Osteocyte (in vitro differentiated cells): ENCODE measurements around the gene STAT4. TPM values are rescaled to one million over a fixed set of nuclear protein-coding genes. Genes with fewer than 3 reads are reported as not detected.

ENCODE experiments used
- DNase-seq: peaks from one replicate; pipeline ENCODE4 v3.0.0; 2021; ENCODE audit warnings: mixed read lengths; ENCODE audit not compliant: unreplicated experiment; ENCODE audit errors: extremely low spot score
- H3K27ac Mint-ChIP-seq: one replicate; pipeline ENCODE4 v1.8.0; 2021; ENCODE audit warnings: mild to moderate bottlenecking, mixed read lengths; ENCODE audit not compliant: unreplicated experiment
- H3K27me3 Mint-ChIP-seq: one replicate; pipeline ENCODE4 v1.8.0; 2021; ENCODE audit warnings: mixed read lengths; ENCODE audit not compliant: unreplicated experiment
- H3K36me3 Mint-ChIP-seq: one replicate; pipeline ENCODE4 v1.8.0; 2021; ENCODE audit warnings: mixed read lengths; ENCODE audit not compliant: unreplicated experiment
- H3K4me1 Mint-ChIP-seq: one replicate; pipeline ENCODE4 v1.8.0; 2021; ENCODE audit warnings: mixed read lengths; ENCODE audit not compliant: unreplicated experiment
- H3K4me3 Mint-ChIP-seq: one replicate; pipeline ENCODE4 v1.8.0; 2021; ENCODE audit warnings: mild to moderate bottlenecking, moderate library complexity, mixed read lengths; ENCODE audit not compliant: unreplicated experiment
- H3K9me3 Mint-ChIP-seq: one replicate; pipeline ENCODE4 v1.8.0; 2021; ENCODE audit warnings: mixed read lengths; ENCODE audit not compliant: unreplicated experiment
- total RNA-seq: library from RNA; stranded (reverse); gene quantifications from 2 replicates; pipeline ENCODE4 v1.2.1, GENCODE V29; 2021
- TF ChIP-seq, protein P1 (sequence below): fragments of 200-600 bp; sonication (generic); IDR thresholded peaks from 2 replicates; pipeline ENCODE4 v1.5.0; 2021; ENCODE audit warnings: antibody characterized with exemption, mild to moderate bottlenecking, moderate library complexity

STAT4 gene
- total RNA-seq, 1 donor from 2014 or later: 1.3 TPM

DNA sequence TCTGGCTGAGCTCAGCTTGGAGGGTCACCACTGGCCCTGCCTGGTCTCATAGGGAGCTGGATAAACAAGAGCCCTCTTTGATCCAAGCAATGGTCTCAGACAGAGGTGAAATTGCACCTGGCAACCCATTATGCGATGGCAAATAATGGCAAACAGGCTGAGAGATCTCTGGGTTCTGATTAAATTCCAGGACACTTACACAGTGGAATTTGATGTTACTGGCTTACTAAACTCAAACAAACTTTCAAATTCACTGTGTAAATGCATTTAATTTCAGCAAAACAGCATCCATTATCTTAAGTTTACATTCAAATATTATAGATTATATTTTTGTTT lies 19.5 kb upstream of the STAT4 start:
- Mint-ChIP-seq H3K27ac (no peak overlapping the region), H3K4me1 (peaks cover 74% of the 10 kb centered on the region), H3K4me3 (no peak overlapping the region), H3K27me3 (no peaks in the 10 kb centered on the region), H3K9me3 (no peaks in the 10 kb centered on the region), H3K36me3 (no peaks in the 10 kb centered on the region)
- TF ChIP-seq, protein P1, sequence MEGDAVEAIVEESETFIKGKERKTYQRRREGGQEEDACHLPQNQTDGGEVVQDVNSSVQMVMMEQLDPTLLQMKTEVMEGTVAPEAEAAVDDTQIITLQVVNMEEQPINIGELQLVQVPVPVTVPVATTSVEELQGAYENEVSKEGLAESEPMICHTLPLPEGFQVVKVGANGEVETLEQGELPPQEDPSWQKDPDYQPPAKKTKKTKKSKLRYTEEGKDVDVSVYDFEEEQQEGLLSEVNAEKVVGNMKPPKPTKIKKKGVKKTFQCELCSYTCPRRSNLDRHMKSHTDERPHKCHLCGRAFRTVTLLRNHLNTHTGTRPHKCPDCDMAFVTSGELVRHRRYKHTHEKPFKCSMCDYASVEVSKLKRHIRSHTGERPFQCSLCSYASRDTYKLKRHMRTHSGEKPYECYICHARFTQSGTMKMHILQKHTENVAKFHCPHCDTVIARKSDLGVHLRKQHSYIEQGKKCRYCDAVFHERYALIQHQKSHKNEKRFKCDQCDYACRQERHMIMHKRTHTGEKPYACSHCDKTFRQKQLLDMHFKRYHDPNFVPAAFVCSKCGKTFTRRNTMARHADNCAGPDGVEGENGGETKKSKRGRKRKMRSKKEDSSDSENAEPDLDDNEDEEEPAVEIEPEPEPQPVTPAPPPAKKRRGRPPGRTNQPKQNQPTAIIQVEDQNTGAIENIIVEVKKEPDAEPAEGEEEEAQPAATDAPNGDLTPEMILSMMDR: no peak
- DNase-seq: no peak

DNA sequence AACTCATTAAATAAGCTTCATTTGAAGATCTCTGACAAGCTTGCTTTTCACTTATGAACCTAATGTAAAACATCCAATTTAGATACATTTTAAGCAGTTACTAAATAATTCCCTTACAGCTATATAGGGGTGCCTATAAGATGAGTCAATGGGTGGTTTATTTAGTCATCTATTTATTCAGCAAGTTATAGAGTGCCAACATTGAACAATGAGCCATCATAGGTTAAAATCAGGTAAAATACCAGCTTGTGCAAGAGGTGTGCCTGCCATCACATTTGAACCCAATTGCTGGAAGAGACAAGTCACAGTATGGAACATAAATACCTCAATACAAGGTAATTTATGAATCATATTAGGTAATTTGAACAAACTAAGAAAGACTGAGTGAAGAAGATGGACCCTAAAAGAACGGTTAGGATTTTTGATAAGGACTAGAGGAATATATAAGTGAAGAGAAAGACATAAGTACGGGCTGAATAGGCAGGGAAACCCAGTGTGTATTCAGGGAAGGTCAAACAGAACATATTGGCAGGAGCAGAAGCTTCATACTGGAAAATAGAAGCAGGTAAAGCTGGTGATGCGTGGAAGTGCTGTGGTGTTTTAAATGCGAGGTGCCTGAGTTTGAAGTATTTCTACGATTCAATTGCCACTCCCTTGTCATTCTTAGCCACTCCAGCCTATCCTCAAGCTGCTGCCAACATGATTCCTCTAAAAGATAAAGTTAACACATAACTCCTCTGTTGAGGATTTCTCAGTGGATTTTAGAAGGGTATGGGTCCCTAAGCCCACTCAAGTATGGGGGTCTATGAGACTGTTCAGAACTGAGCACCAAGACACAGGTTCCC lies 18.9 kb upstream of the STAT4 start:
- Mint-ChIP-seq H3K27me3 (no peaks in the 10 kb centered on the region), H3K4me3 (no peak overlapping the region), H3K27ac (peak overlapping the region; percentile 20), H3K9me3 (no peaks in the 10 kb centered on the region), H3K36me3 (no peaks in the 10 kb centered on the region), H3K4me1 (peaks cover 78% of the 10 kb centered on the region)
- TF ChIP-seq, protein P1: no peak
- DNase-seq: no peak

DNA sequence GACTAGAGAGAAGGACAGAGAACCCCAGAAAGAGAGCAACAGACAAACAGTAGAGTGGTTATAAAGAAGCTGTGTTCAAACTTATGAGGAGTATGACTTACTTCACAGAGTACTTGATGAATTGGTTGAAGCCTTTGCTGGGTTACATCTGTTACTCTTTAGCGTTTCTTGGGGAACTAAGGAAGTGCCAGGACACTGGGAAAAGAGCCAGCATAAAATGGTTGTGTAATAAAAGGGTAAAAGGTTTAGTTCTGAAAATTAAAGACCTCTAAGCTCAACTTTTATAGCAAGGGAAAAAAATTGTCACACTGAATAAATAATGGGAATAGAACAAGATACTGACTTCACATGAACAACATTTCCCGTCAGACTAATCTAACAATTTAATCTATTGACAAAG lies 17.0 kb upstream of the STAT4 start:
- H3K9me3 Mint-ChIP-seq: no peaks in the 10 kb centered on the region
- H3K4me3 Mint-ChIP-seq: no peak overlapping the region
- peaks cover 7% of the 10 kb centered on the region for H3K27me3 Mint-ChIP-seq
- H3K36me3 Mint-ChIP-seq: no peaks in the 10 kb centered on the region
- H3K4me1 Mint-ChIP-seq: peaks cover 68% of the 10 kb centered on the region
- no peak for DNase-seq
- peak overlapping the region; percentile 55 for H3K27ac Mint-ChIP-seq
- TF ChIP-seq, protein P1: no peak

DNA sequence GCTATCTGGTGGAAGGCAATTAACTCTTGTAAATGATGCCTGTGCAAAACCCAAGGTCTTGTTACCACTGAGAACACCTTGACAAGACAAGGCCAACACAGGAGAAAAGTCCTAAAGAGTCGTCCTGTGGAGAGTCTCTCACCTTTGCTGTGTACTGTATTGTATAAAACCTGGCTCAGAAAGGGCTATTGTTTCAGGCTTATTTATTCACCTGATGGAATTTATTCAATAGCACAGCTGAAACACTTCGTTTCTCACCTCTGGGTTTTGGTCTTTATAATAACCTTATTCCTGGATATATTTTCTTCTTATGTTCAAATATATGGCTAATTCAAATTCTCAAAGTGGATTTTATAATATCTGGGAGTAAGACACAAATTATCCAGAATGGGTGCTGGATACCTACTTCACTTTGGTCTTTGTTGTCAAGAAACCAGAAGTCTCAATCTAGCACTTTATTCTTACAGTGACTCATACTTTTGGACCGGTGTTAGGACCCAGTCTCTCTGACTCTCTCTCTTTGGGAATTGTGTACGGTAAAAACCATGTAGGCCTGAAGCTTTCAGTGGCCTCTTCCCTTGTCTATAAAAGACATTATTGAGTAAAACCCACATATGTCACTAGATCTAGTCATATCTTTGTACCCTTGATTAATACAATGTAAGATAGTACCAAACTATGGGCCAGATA lies 16.1 kb upstream of the STAT4 start:
- Mint-ChIP-seq H3K27ac (peak overlapping the region; percentile 55), H3K9me3 (peaks cover 3% of the 10 kb centered on the region), H3K4me1 (peaks cover 59% of the 10 kb centered on the region), H3K36me3 (no peaks in the 10 kb centered on the region), H3K4me3 (no peak overlapping the region), H3K27me3 (peaks cover 7% of the 10 kb centered on the region)
- TF ChIP-seq, protein P1: no peak
- no peak for DNase-seq

DNA sequence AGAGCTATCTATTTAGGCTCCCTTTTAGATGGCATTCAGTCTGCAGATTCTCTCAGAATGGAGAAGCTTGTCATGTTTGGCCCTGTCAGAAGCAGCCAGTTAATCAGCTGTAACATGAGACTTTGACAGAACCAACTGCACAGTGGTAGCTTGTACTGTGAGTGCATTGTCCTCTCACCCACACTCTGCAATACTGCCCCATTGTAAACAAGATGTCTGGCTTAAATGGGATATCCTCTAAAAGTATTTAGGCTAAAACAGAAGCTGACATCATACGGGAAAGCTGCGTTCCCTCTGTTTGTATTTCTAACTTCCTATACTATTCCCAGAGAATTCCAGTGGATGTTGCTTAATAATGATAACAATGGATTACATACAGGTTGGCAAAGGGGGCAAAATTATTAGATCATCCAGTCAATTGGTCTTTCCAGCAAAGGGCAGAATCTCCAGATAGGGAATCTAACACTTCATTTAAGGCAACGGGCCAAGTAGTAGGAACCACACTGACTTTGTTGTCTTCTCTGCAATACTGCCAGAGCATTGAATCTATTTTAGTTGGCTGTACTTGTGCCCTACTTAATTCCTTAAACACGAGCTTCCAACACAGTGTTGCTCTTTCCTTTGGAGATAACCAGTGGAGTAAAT lies 15.4 kb upstream of the STAT4 start:
- TF ChIP-seq, protein P1: no peak
- no peak for DNase-seq
- Mint-ChIP-seq H3K4me3 (no peak overlapping the region), H3K27ac (peak overlapping the region; percentile 55), H3K27me3 (peaks cover 7% of the 10 kb centered on the region), H3K9me3 (peaks cover 5% of the 10 kb centered on the region), H3K36me3 (no peaks in the 10 kb centered on the region), H3K4me1 (peaks cover 53% of the 10 kb centered on the region)
